ENCODE data around the gene TLR8.

TLR8 gene

GRCh38 chrX:12912791-12913482, 6.5 kb downstream of the TLR8 start:
- no peaks in the 10 kb centered on the region for H3K36me3 ChIP-seq (ENCODE audit: control insufficient read depth in 1 of 2, insufficient read depth in 2 of 2, low read length in 2 of 2)
- H2AFZ ChIP-seq (ENCODE audit: insufficient read depth, low read length, poor library complexity): no peak overlapping the region
- no peak overlapping the region for H3K4ac ChIP-seq (ENCODE audit: low read depth, low read length)
- no peak overlapping the region for H2BK5ac ChIP-seq (ENCODE audit: low read depth, low read length, poor library complexity)
- no peak overlapping the region for H2BK12ac ChIP-seq (ENCODE audit: low read length)
- H3K79me2 ChIP-seq (ENCODE audit: control insufficient read depth, insufficient read depth, low read length, poor library complexity): no peaks in the 10 kb centered on the region
- DNase-seq: no peak
- no peaks in the 10 kb centered on the region for H3K27me3 ChIP-seq (ENCODE audit: insufficient read depth, low read length)
- H3K18ac ChIP-seq (ENCODE audit: low read length): no peak overlapping the region
- H3K14ac ChIP-seq (ENCODE audit: low read length): no peak overlapping the region
- WGBS (ENCODE audit: extremely low coverage, insufficient coverage, insufficient read length): no CpG with 5 or more reads among the region's 5 CpGs
- H3K4me3 ChIP-seq (ENCODE audit: low read depth, low read length): no peak overlapping the region
- H3K4me1 ChIP-seq (ENCODE audit: control insufficient read depth in 1 of 2, insufficient read depth in 2 of 2, low read length in 2 of 2): no peaks in the 10 kb centered on the region
- no peak overlapping the region for H2AK5ac ChIP-seq (ENCODE audit: low read length)
- no peak overlapping the region for H3K9ac ChIP-seq (ENCODE audit: low read length)
- H4K12ac ChIP-seq (ENCODE audit: low read depth, low read length): no peak overlapping the region
- H4K91ac ChIP-seq (ENCODE audit: low read depth, low read length): no peak overlapping the region
- H2BK120ac ChIP-seq (ENCODE audit: insufficient read depth, low read length, poor library complexity): no peak overlapping the region
- no peak overlapping the region for H4K8ac ChIP-seq (ENCODE audit: low read depth, low read length)
- H3K4me2 ChIP-seq (ENCODE audit: low read length): no peak overlapping the region
- no peaks in the 10 kb centered on the region for H3K9me3 ChIP-seq (ENCODE audit: insufficient read depth, low read depth, low read length)
- no peak overlapping the region for H3K27ac ChIP-seq (ENCODE audit: low read depth, low read length)
- H3K23ac ChIP-seq (ENCODE audit: low read length): no peak overlapping the region
- H3K79me1 ChIP-seq (ENCODE audit: low read length): no peaks in the 10 kb centered on the region

GRCh38 chrX:12917753-12918152, 11.3 kb downstream of the TLR8 start:
- H3K79me1 ChIP-seq (ENCODE audit: low read length): no peaks in the 10 kb centered on the region
- H3K4me1 ChIP-seq (ENCODE audit: control insufficient read depth in 1 of 2, insufficient read depth in 2 of 2, low read length in 2 of 2): no peaks in the 10 kb centered on the region
- no peak overlapping the region for H4K8ac ChIP-seq (ENCODE audit: low read depth, low read length)
- no peak overlapping the region for H2BK5ac ChIP-seq (ENCODE audit: low read depth, low read length, poor library complexity)
- H3K18ac ChIP-seq (ENCODE audit: low read length): no peak overlapping the region
- no peak for DNase-seq
- no peak overlapping the region for H2BK120ac ChIP-seq (ENCODE audit: insufficient read depth, low read length, poor library complexity)
- H3K27me3 ChIP-seq (ENCODE audit: insufficient read depth, low read length): no peaks in the 10 kb centered on the region
- no CpG with 5 or more reads among the region's 2 CpGs for WGBS (ENCODE audit: extremely low coverage, insufficient coverage, insufficient read length)
- no peak overlapping the region for H2AFZ ChIP-seq (ENCODE audit: insufficient read depth, low read length, poor library complexity)
- no peak overlapping the region for H4K12ac ChIP-seq (ENCODE audit: low read depth, low read length)
- H4K91ac ChIP-seq (ENCODE audit: low read depth, low read length): no peak overlapping the region
- H3K27ac ChIP-seq (ENCODE audit: low read depth, low read length): no peak overlapping the region
- no peak overlapping the region for H2BK12ac ChIP-seq (ENCODE audit: low read length)
- no peak overlapping the region for H3K23ac ChIP-seq (ENCODE audit: low read length)
- no peaks in the 10 kb centered on the region for H3K36me3 ChIP-seq (ENCODE audit: control insufficient read depth in 1 of 2, insufficient read depth in 2 of 2, low read length in 2 of 2)
- H3K14ac ChIP-seq (ENCODE audit: low read length): no peak overlapping the region
- H3K4me3 ChIP-seq (ENCODE audit: low read depth, low read length): no peak overlapping the region
- no peaks in the 10 kb centered on the region for H3K9me3 ChIP-seq (ENCODE audit: insufficient read depth, low read depth, low read length)
- no peaks in the 10 kb centered on the region for H3K79me2 ChIP-seq (ENCODE audit: control insufficient read depth, insufficient read depth, low read length, poor library complexity)
- H3K9ac ChIP-seq (ENCODE audit: low read length): no peak overlapping the region
- H3K4me2 ChIP-seq (ENCODE audit: low read length): no peak overlapping the region
- H2AK5ac ChIP-seq (ENCODE audit: low read length): no peak overlapping the region
- H3K4ac ChIP-seq (ENCODE audit: low read depth, low read length): no peak overlapping the region

- no peak overlapping the region for H3K4ac ChIP-seq (ENCODE audit: low read depth, low read length)
- H3K27me3 ChIP-seq (ENCODE audit: insufficient read depth, low read length): no peaks in the 10 kb centered on the region
- H2AK5ac ChIP-seq (ENCODE audit: low read length): no peak overlapping the region
- H2BK120ac ChIP-seq (ENCODE audit: insufficient read depth, low read length, poor library complexity): no peak overlapping the region
- H3K23ac ChIP-seq (ENCODE audit: low read length): no peak overlapping the region
- no peak overlapping the region for H3K4me3 ChIP-seq (ENCODE audit: low read depth, low read length)
- no peak overlapping the region for H4K8ac ChIP-seq (ENCODE audit: low read depth, low read length)
- H3K9me3 ChIP-seq (ENCODE audit: insufficient read depth, low read depth, low read length): no peaks in the 10 kb centered on the region
- no peak overlapping the region for H3K18ac ChIP-seq (ENCODE audit: low read length)
- no peaks in the 10 kb centered on the region for H3K4me1 ChIP-seq (ENCODE audit: control insufficient read depth in 1 of 2, insufficient read depth in 2 of 2, low read length in 2 of 2)
- no peak overlapping the region for H3K9ac ChIP-seq (ENCODE audit: low read length)
- H2BK5ac ChIP-seq (ENCODE audit: low read depth, low read length, poor library complexity): no peak overlapping the region
- no peak overlapping the region for H3K4me2 ChIP-seq (ENCODE audit: low read length)
- peak; percentile 3 to 32 for DNase-seq
- no peak overlapping the region for H3K27ac ChIP-seq (ENCODE audit: low read depth, low read length)
- no peaks in the 10 kb centered on the region for H3K79me2 ChIP-seq (ENCODE audit: control insufficient read depth, insufficient read depth, low read length, poor library complexity)
- H3K79me1 ChIP-seq (ENCODE audit: low read length): no peaks in the 10 kb centered on the region
- WGBS (ENCODE audit: extremely low coverage, insufficient coverage, insufficient read length): no CpG with 5 or more reads among the region's 10 CpGs
- H3K14ac ChIP-seq (ENCODE audit: low read length): no peak overlapping the region
- no peaks in the 10 kb centered on the region for H3K36me3 ChIP-seq (ENCODE audit: control insufficient read depth in 1 of 2, insufficient read depth in 2 of 2, low read length in 2 of 2)
- no peak overlapping the region for H4K91ac ChIP-seq (ENCODE audit: low read depth, low read length)
- H2BK12ac ChIP-seq (ENCODE audit: low read length): no peak overlapping the region
- H4K12ac ChIP-seq (ENCODE audit: low read depth, low read length): no peak overlapping the region
- H2AFZ ChIP-seq (ENCODE audit: insufficient read depth, low read length, poor library complexity): no peak overlapping the region
These were observed 12.6 kb downstream of the TLR8 start for GRCh38 chrX:12919051-12919450.

- H3K14ac ChIP-seq (ENCODE audit: low read length): no peak overlapping the region
- no peak overlapping the region for H3K4me2 ChIP-seq (ENCODE audit: low read length)
- no peak overlapping the region for H2AFZ ChIP-seq (ENCODE audit: insufficient read depth, low read length, poor library complexity)
- no peak overlapping the region for H2AK5ac ChIP-seq (ENCODE audit: low read length)
- H2BK12ac ChIP-seq (ENCODE audit: low read length): no peak overlapping the region
- H3K4ac ChIP-seq (ENCODE audit: low read depth, low read length): no peak overlapping the region
- H3K9me3 ChIP-seq (ENCODE audit: insufficient read depth, low read depth, low read length): no peaks in the 10 kb centered on the region
- H2BK120ac ChIP-seq (ENCODE audit: insufficient read depth, low read length, poor library complexity): no peak overlapping the region
- no peak overlapping the region for H3K23ac ChIP-seq (ENCODE audit: low read length)
- no peak overlapping the region for H3K9ac ChIP-seq (ENCODE audit: low read length)
- no peak for DNase-seq
- H3K27me3 ChIP-seq (ENCODE audit: insufficient read depth, low read length): no peaks in the 10 kb centered on the region
- no peaks in the 10 kb centered on the region for H3K79me2 ChIP-seq (ENCODE audit: control insufficient read depth, insufficient read depth, low read length, poor library complexity)
- no peak overlapping the region for H3K27ac ChIP-seq (ENCODE audit: low read depth, low read length)
- no peaks in the 10 kb centered on the region for H3K79me1 ChIP-seq (ENCODE audit: low read length)
- H3K4me1 ChIP-seq (ENCODE audit: control insufficient read depth in 1 of 2, insufficient read depth in 2 of 2, low read length in 2 of 2): no peaks in the 10 kb centered on the region
- no peak overlapping the region for H4K8ac ChIP-seq (ENCODE audit: low read depth, low read length)
- no peak overlapping the region for H4K91ac ChIP-seq (ENCODE audit: low read depth, low read length)
- H4K12ac ChIP-seq (ENCODE audit: low read depth, low read length): no peak overlapping the region
- H3K36me3 ChIP-seq (ENCODE audit: control insufficient read depth in 1 of 2, insufficient read depth in 2 of 2, low read length in 2 of 2): no peaks in the 10 kb centered on the region
- no peak overlapping the region for H3K4me3 ChIP-seq (ENCODE audit: low read depth, low read length)
- no CpG with 5 or more reads among the region's 8 CpGs for WGBS (ENCODE audit: extremely low coverage, insufficient coverage, insufficient read length)
- no peak overlapping the region for H3K18ac ChIP-seq (ENCODE audit: low read length)
- no peak overlapping the region for H2BK5ac ChIP-seq (ENCODE audit: low read depth, low read length, poor library complexity)
These were observed 13.2 kb downstream of the TLR8 start for GRCh38 chrX:12919620-12920019.

Data from trophoblast cell (in vitro differentiated cells and primary cell).